Fibroblast of mammary gland (primary cell): ENCODE results near the gene AGBL4.

ENCODE experiments used
- DNase-seq: peaks from one replicate; pipeline ENCODE4 v3.0.0-alpha.2; 2010; ENCODE audit warnings: low read depth
- H3K4me3 ChIP-seq: 2 replicates; pipeline ENCODE4 v1.5.1; 2011; ENCODE audit warnings: low read depth, mild to moderate bottlenecking, low read length, moderate library complexity; ENCODE audit not compliant: control insufficient read depth
- CTCF ChIP-seq: conservative IDR thresholded peaks from 2 replicates; pipeline ENCODE4 v1.5.1; 2011; ENCODE audit warnings: low read depth, low read length, inconsistent platforms; ENCODE audit not compliant: control insufficient read depth, insufficient read depth

The AGBL4 gene

GRCh38 chr1:48846441-48846840 is 1177.3 kb downstream of the AGBL4 start:
- TF ChIP-seq CTCF: no peak
- H3K4me3 ChIP-seq: no peak overlapping the region
- DNase-seq: no peak

- TF ChIP-seq CTCF: no peak
- no peak overlapping the region for H3K4me3 ChIP-seq
- DNase-seq: no peak
These were observed 1179.6 kb downstream of the AGBL4 start for GRCh38 chr1:48844187-48844586.

- no peak for DNase-seq
- no peak for TF ChIP-seq CTCF
- H3K4me3 ChIP-seq: no peak overlapping the region
These were observed 1181.8 kb downstream of the AGBL4 start for GRCh38 chr1:48841966-48842365.

- DNase-seq: no peak
- H3K4me3 ChIP-seq: no peak overlapping the region
- TF ChIP-seq CTCF: no peak
These were observed 1182.3 kb downstream of the AGBL4 start for GRCh38 chr1:48841461-48841860.

GRCh38 chr1:48831120-48831978 is 1192.4 kb downstream of the AGBL4 start:
- DNase-seq: no peak
- H3K4me3 ChIP-seq: no peak overlapping the region
- no peak for TF ChIP-seq CTCF

GRCh38 chr1:48830715-48831114 is 1193.0 kb downstream of the AGBL4 start:
- no peak for DNase-seq
- TF ChIP-seq CTCF: no peak
- no peak overlapping the region for H3K4me3 ChIP-seq
